ENCODE measurements around the gene GJB3. TPM values are rescaled to one million over a fixed set of nuclear protein-coding genes. Genes with fewer than 3 reads are reported as not detected.

GJB3 gene
- polyA plus RNA-seq, 2 of the 4 experiments (the other 2 are of a cell fraction): 0.50 to 0.76 TPM

- ChIA-PET POLR2A (no interaction called here), CTCF (interaction anchor here (0.6 to 5.0 kb wide), 6 partner anchors 10 to 111 kb away, joined by 3 to 27 read pairs (median 3); no protein-coding TSS in a partner anchor)
- no peak for ATAC-seq
- DNase-seq (ENCODE audit: low read depth in 1 of 2, low spot score in 1 of 2): no peak
- H3K4me1 ChIP-seq: peaks cover 6% of the 10 kb centered on the region; the same call in 1 of the 3 replicates
- TF ChIP-seq HES2 (IDR thresholded peaks at IDR 0.05) (no peak), ESRRA (IDR thresholded peaks at IDR 0.05; ENCODE audit: borderline replicate concordance, low read length) (no peak), GATA3 (IDR thresholded peaks at IDR 0.05; ENCODE audit: borderline replicate concordance) (no peak), HOXA7 (CRISPR knock-in tag; IDR thresholded peaks at IDR 0.05) (no peak), TP53 (CRISPR knock-in tag; IDR thresholded peaks at IDR 0.05) (no peak), RARB (CRISPR knock-in tag; IDR thresholded peaks at IDR 0.05) (no peak), RAD21 (conservative IDR thresholded peaks at IDR 0.05 in 1 of 2, IDR thresholded peaks at IDR 0.05 in 1 of 2) (no peak), CEBPB (IDR thresholded peaks at IDR 0.05) (no peak), ELK1 (IDR thresholded peaks at IDR 0.05; ENCODE audit: low read depth, low read length) (no peak), ZC3H11A (IDR thresholded peaks at IDR 0.05) (no peak), BCL3 (IDR thresholded peaks at IDR 0.05) (no peak), SREBF2 (IDR thresholded peaks at IDR 0.05) (no peak), USF2 (IDR thresholded peaks at IDR 0.05) (no peak)
- H3K4me3 ChIP-seq: no peak overlapping the region
- FAIRE-seq: no peak
- no peaks in the 10 kb centered on the region for H3K9me3 ChIP-seq
- H3K4me2 ChIP-seq: no peak overlapping the region
- 58% methylated on average over 3 of the region's 3 CpGs for WGBS (ENCODE audit: missing lambda C conversion rate)
- no peak overlapping the region for H3K27ac ChIP-seq
Measured at GRCh38 chr1:34753163-34753562, 27.9 kb upstream of the GJB3 start.

GRCh38 chr1:34754964-34755637, 25.9 kb upstream of the GJB3 start, which contains the start of gene GJB5:
GJB5 (plus strand) TSS chr1:34755047; CDS start chr1:34757331, 2,284 bp downstream.
- H3K4me2 ChIP-seq: no peak within 1 kb of the TSS
- ATAC-seq: no peak
- no peak within 1 kb of the TSS for H3K4me3 ChIP-seq
- POLR2A ChIA-PET: no interaction called here
- FAIRE-seq: no peak
- CTCF ChIA-PET: interaction anchor here (5.0 kb wide), 1 partner anchor 12 kb away, joined by 27 read pairs; no protein-coding TSS in a partner anchor
- H3K9me3 ChIP-seq: no peaks in the 10 kb centered on the region
- DNase-seq (ENCODE audit: low read depth in 1 of 2, low spot score in 1 of 2): no peak
- H3K4me1 ChIP-seq: peaks cover 6% of the 10 kb centered on the region; the same call in 1 of the 3 replicates
- no peak within 1 kb of the TSS for H3K27ac ChIP-seq
- 93% methylated on average over 3 of the region's 13 CpGs for WGBS (ENCODE audit: missing lambda C conversion rate)
- no peak for TF ChIP-seq TFCP2L1 (CRISPR knock-in tag; IDR thresholded peaks at IDR 0.05)
- no peak for TF ChIP-seq USF2 (IDR thresholded peaks at IDR 0.05)
- no peak for TF ChIP-seq JUN (IDR thresholded peaks at IDR 0.05)
- TF ChIP-seq POLR2AphosphoS2 (conservative IDR thresholded peaks at IDR 0.05; ENCODE audit: low read length): no peak
- TF ChIP-seq EP300 (IDR thresholded peaks at IDR 0.05): no peak
- no peak for TF ChIP-seq PBX3 (IDR thresholded peaks at IDR 0.05)
- no peak for TF ChIP-seq NR3C1 (IDR thresholded peaks at IDR 0.05)
- no peak for TF ChIP-seq ZNF302 (CRISPR knock-in tag; IDR thresholded peaks at IDR 0.05)
- no peak for TF ChIP-seq TP53 (CRISPR knock-in tag; IDR thresholded peaks at IDR 0.05)
- TF ChIP-seq REST (IDR thresholded peaks at IDR 0.05): no peak
- no peak for TF ChIP-seq KDM1A (IDR thresholded peaks at IDR 0.05; ENCODE audit: low read depth)
- no peak for TF ChIP-seq ZFP36 (IDR thresholded peaks at IDR 0.05; ENCODE audit: borderline replicate concordance, partially characterized antibody)
- no peak for TF ChIP-seq POLR2A (IDR thresholded peaks at IDR 0.05; ENCODE audit: low read length)
- no peak for TF ChIP-seq BCL3 (IDR thresholded peaks at IDR 0.05)
